ENCODE measurements around the gene PLA2G3. TPM values are rescaled to one million over a fixed set of nuclear protein-coding genes. Genes with fewer than 3 reads are reported as not detected.

Gene PLA2G3
- total RNA-seq, 1 experiment from 2014 or later: 8.2 TPM

- Histone ChIP-seq H3K79me1 (ENCODE audit: insufficient read depth, low read depth, low read length, poor library complexity, severe bottlenecking) (no peaks in the 10 kb centered on the region), H3K23ac (ENCODE audit: insufficient read length, low read depth, low read length) (no peak overlapping the region), H2BK5ac (ENCODE audit: insufficient read length, low read length) (no peak overlapping the region), H3K18ac (ENCODE audit: insufficient read length, low read depth, low read length) (no peak overlapping the region), H3K9me3 (ENCODE audit: control insufficient read depth, low read depth, low read length) (no peaks in the 10 kb centered on the region), H2AFZ (ENCODE audit: low read length) (no peak overlapping the region), H3K23me2 (ENCODE audit: insufficient read length, low read depth, low read length, poor library complexity, severe bottlenecking) (peaks cover 6% of the 10 kb centered on the region), H3K4ac (ENCODE audit: low read depth, low read length) (no peak overlapping the region), H2BK20ac (ENCODE audit: low read depth, low read length, poor library complexity, severe bottlenecking) (no peak overlapping the region), H3K79me2 (ENCODE audit: insufficient read depth, low read length) (no peaks in the 10 kb centered on the region), H3K56ac (ENCODE audit: insufficient read length, low read depth, low read length) (no peak overlapping the region), H3K4me1 (ENCODE audit: insufficient read depth, low read length) (0 out of 2 replicates have a peak, but pooled peaks cover 3% of the 10 kb centered on the region), H4K91ac (ENCODE audit: insufficient read length, low read depth, low read length) (no peak overlapping the region), H3K4me2 (ENCODE audit: insufficient read depth, insufficient read length, low read length) (no peak overlapping the region), H3K27me3 (ENCODE audit: insufficient read depth, low read length) (no peaks in the 10 kb centered on the region), H2BK15ac (ENCODE audit: low read depth, low read length) (no peak overlapping the region), H2BK120ac (ENCODE audit: low read depth, low read length, poor library complexity, severe bottlenecking) (no peak overlapping the region), H3K27ac (ENCODE audit: insufficient read length, low read depth, low read length) (no peak overlapping the region), H4K8ac (replicated peaks; ENCODE audit: insufficient read length, low read depth, low read length) (no peak overlapping the region), H3K14ac (ENCODE audit: insufficient read depth, low read length) (no peak overlapping the region; the same call in 1 of the 2 replicates), H3T11ph (ENCODE audit: low read length) (no peak overlapping the region), H3K9ac (ENCODE audit: extremely low read depth, insufficient read length, low read length) (no peak overlapping the region), H4K5ac (ENCODE audit: insufficient read length, low read depth, low read length) (no peak overlapping the region), H2BK12ac (ENCODE audit: insufficient read length, low read depth, low read length) (no peak overlapping the region), H4K20me1 (ENCODE audit: control insufficient read depth, insufficient read depth, insufficient read length) (no peaks in the 10 kb centered on the region), H2AK5ac (ENCODE audit: insufficient read length, low read length) (no peak overlapping the region)
- H3K27me3 Mint-ChIP-seq (ENCODE audit: low read depth): peaks cover 1% of the 10 kb centered on the region
- no peaks in the 10 kb centered on the region; a peak in 1 of 5 replicates for H3K9me3 Mint-ChIP-seq
- H3K4me3 Mint-ChIP-seq: no peak overlapping the region
- TF ChIP-seq CTCF (conservative IDR thresholded peaks at IDR 0.05): no peak
- H3K27ac Mint-ChIP-seq: no peak overlapping the region
- H3K36me3 Mint-ChIP-seq (ENCODE audit: insufficient read depth in 1 of 3, low read depth in 3 of 3): peaks cover 3 to 9% (median 3%) of the 10 kb centered on the region in 3 experiments; a peak in 4 of 7 replicates
- no peak for DNase-seq
- peaks cover 4 to 29% of the 10 kb centered on the region in 2 experiments for H3K4me1 Mint-ChIP-seq
- WGBS (ENCODE audit: extremely low coverage, insufficient read length, low lambda C conversion rate): no CpG with 5 or more reads among the region's 34 CpGs
Measured at GRCh38 chr22:31099841-31100761, 40.2 kb downstream of the PLA2G3 start.
